Measurements from ENCODE around the gene CDSN. TPM values are rescaled to one million over a fixed set of nuclear protein-coding genes. Genes with fewer than 3 reads are reported as not detected.
"Not testable (repeated sequence)": the region's sequence is repeated elsewhere in the genome, so short reads cannot be mapped to it uniquely, and the experiment has no call there.

The CDSN gene
- polyA plus RNA-seq (ENCODE audit: insufficient read length in 4 of 4) = not detected

- DNase-seq (ENCODE audit: low read depth in 4 of 4, low spot score in 3 of 4) = no peak
These were observed at the start of gene CDSN for GRCh38 chr6:31120151-31120915. TSS of gene CDSN (minus strand) at chr6:31120446. CDS start at chr6:31120419, 27 bp downstream.

DNA sequence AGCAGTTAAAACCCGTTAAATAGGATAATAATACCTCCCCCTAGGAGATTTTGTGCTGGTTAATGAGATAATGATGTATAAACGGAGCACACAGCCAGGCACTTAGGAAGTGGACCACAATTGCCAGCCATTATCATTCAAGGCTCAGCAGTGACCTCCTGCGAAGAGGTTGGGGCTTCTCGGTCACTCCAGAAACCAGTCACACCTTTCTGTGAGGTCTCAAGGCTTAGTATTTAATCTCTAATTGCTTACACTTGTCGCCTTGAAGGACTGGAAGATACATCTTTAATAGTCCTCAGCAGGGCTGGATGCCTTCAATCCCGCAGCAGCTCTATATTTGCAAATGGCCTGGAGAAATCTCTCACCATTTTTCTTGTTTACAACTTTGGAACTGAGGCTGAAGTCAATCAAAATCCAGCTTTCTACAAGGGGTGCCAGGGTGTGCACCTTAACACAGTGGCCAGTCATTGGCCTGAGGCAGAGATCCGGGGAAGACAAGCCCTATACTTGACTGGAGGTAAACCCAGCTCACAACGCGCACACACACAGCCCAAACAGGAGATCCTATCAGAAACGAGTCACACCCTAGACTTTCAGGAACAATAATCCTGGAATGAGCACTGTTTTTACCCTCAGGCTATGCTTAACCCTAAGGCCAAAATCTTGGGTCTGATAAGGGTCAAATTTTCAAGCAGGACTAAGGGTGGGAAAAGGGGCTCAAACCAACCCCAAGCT lies 49.0 kb upstream of the CDSN start:
- DNase-seq (ENCODE audit: low read depth in 4 of 4, low spot score in 3 of 4) = no peak

- no peak for DNase-seq (ENCODE audit: low read depth in 4 of 4, low spot score in 3 of 4)
These were observed 48.4 kb upstream of the CDSN start for GRCh38 chr6:31168606-31169005.

GRCh38 chr6:31165986-31166385 lies 45.7 kb upstream of the CDSN start:
- DNase-seq (ENCODE audit: low read depth in 4 of 4, low spot score in 3 of 4) = no peak

DNA sequence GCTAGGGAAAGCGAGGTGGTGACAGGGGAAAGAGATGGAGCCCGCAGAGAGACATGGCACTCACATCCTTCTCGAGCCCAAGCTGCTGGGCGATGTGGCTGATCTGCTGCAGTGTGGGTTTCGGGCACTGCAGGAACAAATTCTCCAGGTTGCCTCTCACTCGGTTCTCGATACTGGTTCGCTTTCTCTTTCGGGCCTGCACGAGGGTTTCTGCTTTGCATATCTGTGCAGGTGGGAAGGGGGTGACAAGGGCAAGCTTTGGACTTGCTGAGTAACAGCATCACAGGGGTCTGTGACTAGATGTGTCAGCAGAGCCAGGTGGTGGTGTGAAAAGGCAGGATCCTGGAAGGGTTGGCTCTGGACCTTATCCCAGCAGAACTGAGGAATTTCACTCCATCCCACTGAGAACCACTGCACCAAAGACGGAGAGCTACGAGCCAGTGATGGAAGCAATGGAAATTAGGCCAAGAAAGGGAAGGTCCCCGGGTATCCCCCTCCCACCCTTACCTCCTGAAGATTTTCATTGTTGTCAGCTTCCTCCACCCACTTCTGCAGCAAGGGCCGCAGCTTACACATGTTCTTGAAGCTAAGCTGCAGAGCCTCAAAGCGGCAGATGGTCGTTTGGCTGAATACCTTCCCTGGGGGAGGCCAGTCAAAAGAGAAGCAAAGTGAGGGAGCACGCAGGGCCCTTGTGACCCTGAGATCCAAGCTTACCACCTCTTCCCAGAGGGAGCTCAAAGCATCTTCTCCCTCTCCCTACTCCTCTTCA lies 45.0 kb upstream of the CDSN start:
- not testable (repeated sequence) for DNase-seq (ENCODE audit: low read depth in 4 of 4, low spot score in 3 of 4)

GRCh38 chr6:31164475-31165063 lies 44.3 kb upstream of the CDSN start:
- DNase-seq (ENCODE audit: low read depth in 4 of 4, low spot score in 3 of 4) = not testable (repeated sequence)

DNA sequence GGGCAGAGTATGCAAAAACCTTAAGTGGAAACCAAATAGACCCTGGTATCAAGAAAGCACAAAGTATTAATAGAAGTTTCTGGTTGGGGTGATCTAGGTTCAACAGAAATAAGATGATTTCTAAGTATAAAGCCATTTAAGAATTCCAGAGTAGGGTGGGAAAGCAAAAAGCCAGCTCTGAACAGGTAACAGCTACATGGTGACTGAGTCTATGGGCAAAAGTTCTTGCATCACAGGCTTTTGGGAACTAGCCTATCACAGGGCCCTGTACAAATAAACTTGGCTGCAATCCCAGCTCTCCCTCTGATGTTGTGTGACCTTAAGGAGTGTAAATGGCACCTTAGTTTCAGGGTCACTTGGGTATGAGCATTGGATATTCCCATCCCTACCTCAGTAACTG lies 43.7 kb upstream of the CDSN start:
- no peak for DNase-seq (ENCODE audit: low read depth in 4 of 4, low spot score in 3 of 4)

- no peak for DNase-seq (ENCODE audit: low read depth in 4 of 4, low spot score in 3 of 4)
These were observed 42.4 kb upstream of the CDSN start for GRCh38 chr6:31162463-31163165.

GRCh38 chr6:31161216-31162126 lies 41.2 kb upstream of the CDSN start:
- DNase-seq (ENCODE audit: low read depth in 4 of 4, low spot score in 3 of 4) = no peak

GRCh38 chr6:31158863-31159855 lies 38.9 kb upstream of the CDSN start:
- no peak for DNase-seq (ENCODE audit: low read depth in 4 of 4, low spot score in 3 of 4)

DNA sequence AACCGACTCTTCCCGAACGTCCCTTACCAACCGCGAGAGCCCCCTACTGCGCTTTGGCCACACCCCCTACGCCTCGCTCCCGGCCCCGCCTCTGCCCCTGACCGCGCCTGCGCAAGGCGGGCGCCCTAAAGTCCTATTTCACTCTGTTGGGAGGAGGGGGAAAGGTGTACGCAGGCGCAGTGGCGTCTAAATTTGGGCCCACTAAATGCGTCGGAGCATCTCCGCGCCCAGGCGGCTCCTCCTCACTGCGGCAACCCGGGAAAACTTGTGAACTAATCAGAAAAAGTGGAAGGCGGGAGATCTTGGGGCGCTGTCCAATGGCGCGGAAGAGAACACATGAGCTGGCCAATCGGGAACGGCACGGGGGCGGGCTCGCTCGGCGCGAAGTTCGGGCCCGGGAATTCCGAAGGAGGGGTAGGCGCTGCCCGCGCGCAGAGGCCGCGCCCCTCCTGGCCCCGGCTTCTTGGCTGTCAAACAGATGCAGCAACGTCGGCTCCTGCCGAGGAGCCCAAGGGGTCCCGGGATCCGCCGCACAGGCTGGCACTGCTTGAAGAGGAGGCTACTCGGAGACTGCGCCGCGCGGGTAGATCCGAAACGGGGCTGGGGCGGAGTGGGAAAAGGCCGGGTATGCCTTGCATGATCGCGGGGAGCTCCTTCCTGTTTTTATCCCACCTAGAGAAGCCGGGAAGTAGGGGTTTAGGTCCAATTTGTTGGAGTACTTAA lies 38.1 kb upstream of the CDSN start, which contains the start of gene TCF19:
TCF19 (plus strand) TSS at position 450 of the 723 bp plus-strand sequence. CDS start 881 bp downstream, outside the sequence.
- DNase-seq (ENCODE audit: low read depth in 4 of 4, low spot score in 3 of 4) = peak; percentile 98 to 99 (median 98)

GRCh38 chr6:31157513-31158139 lies 37.4 kb upstream of the CDSN start, which contains the start of gene CCHCR1:
TSS of gene CCHCR1 (minus strand) at chr6:31157802. CDS start at chr6:31157600, 202 bp downstream.
- DNase-seq (ENCODE audit: low read depth in 4 of 4, low spot score in 3 of 4) = no peak

GRCh38 chr6:31156641-31157040 lies 36.4 kb upstream of the CDSN start:
- DNase-seq (ENCODE audit: low read depth in 4 of 4, low spot score in 3 of 4) = no peak

DNA sequence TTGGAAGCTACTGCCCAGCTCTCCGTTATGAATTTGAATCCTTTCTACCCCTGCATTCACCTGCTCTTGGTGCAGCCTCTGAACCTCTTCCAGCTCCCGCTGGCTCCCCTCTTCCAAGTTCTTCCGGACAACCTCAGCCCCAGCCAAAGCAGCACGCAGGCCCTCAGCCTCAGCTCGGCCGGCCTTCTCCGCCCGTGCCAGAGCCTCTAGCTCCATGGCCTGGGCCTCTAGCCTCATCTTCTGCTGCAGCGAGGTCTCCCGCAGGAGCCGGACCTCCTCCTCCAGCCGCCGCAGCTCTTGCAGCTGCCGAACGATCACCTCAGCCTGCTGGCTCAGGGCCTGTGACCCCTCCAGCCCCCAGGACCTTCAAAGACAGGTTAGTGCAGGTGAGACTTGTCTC lies 34.2 kb upstream of the CDSN start:
- no peak for DNase-seq (ENCODE audit: low read depth in 4 of 4, low spot score in 3 of 4)

DNA sequence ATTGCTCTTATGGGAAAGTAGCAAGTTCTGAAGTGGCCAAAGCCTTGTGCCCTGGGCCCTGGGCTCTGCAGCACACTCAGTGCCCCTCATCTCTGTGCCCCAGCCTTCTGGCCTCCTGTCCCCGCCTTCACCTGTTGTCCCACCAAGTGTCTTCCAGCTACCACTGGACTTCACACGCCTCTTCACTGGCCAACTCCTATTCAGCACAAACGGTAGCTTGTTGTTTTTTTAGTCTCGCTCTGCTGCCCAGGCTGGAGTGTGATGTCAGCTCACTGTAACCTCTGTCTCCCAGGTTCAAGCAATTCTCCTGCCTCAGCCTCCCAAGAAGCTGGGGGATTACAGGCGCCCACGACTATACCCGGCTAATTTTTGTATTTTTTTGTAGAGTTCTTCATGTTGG lies 32.5 kb upstream of the CDSN start:
- DNase-seq (ENCODE audit: low read depth in 4 of 4, low spot score in 3 of 4) = peak in 1 of 4 donors; percentile 22

DNA sequence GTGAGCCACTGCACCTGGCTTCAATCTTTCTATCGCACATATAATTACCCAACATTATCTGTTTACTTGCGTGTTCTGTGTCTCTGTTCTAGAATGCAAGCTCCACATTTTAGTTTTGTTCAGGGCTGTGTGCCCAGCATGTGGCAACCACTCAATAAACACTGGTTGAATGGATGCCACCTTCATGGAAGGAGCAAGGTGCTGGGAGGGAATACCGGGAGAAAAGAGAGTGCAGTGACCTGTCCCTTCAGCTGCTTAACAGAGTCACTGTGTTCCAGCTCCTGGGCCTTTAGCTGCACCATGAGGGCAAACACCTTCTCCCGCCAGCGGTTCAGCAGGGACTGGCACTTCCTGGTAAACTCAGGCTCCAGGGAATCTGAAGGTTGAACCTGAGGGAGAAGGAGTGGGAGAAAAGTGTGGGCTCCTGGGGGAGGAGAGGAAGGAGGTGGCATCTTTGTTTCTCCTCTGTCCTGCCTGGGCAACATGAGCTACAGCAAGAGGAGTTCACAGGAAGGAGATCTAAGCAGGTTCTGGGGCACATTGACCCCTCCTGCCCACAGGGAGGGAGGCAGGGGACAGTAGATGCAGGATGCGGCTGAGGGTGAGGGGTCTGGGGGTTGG lies 29.7 kb upstream of the CDSN start:
- no peak for DNase-seq (ENCODE audit: low read depth in 4 of 4, low spot score in 3 of 4)
